BE2C (cell line): ENCODE measurements around the gene PPP4R3B.

Source experiments
- DNase-seq: peaks from one replicate; pipeline ENCODE4 v3.0.0-alpha.2; 2020
- H3K27me3 ChIP-seq: fragments of 250-450 bp; sonication (Bioruptor Pico); 2 replicates; pipeline ENCODE4 v1.5.1; 2020; ENCODE audit warnings: mild to moderate bottlenecking
- H3K36me3 ChIP-seq: fragments of 250-450 bp; sonication (Bioruptor Pico); 2 replicates; pipeline ENCODE4 v1.5.1; 2020; ENCODE audit warnings: mild to moderate bottlenecking
- H3K4me1 ChIP-seq: fragments of 250-450 bp; sonication (Bioruptor Pico); 2 replicates; pipeline ENCODE4 v1.5.1; 2020
- H3K4me3 ChIP-seq: 2 replicates; pipeline ENCODE4 v1.5.1; 2011; ENCODE audit warnings: low read depth, low read length
- H3K9me3 ChIP-seq: fragments of 250-450 bp; sonication (Bioruptor Pico); 2 replicates; pipeline ENCODE4 v1.5.1; 2020
- TF ChIP-seq, protein P1 (sequence below): IDR thresholded peaks from 2 replicates; pipeline ENCODE4 v1.5.1; 2012; ENCODE audit warnings: mild to moderate bottlenecking, low read depth, low read length

Gene PPP4R3B

DNA sequence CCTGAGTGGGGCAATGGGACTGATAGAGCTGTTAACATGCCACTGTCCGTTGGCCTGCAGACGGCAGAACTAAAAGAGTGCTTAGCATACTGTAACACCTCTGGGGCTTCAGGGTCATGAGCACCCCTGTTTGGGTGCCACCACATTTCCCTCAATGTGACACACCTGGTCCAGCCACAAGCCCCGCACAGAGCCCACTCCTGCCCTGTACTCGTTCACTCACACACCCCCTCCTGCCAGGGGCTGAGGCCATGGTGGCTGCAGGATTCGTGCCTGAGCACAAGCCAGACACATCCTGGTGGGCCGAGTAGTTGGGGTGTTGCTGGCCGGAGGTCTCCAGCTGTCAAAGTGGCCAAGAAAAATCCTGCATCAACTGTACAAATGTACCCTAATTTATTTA is 4.4 kb upstream of the PPP4R3B start:
- DNase-seq: no peak
- Histone ChIP-seq H3K27me3 (no peaks in the 10 kb centered on the region), H3K9me3 (no peaks in the 10 kb centered on the region), H3K4me1 (no peaks in the 10 kb centered on the region), H3K36me3 (no peaks in the 10 kb centered on the region; the same call in 1 of the 2 replicates), H3K4me3 (no peak overlapping the region)
- TF ChIP-seq, protein P1, sequence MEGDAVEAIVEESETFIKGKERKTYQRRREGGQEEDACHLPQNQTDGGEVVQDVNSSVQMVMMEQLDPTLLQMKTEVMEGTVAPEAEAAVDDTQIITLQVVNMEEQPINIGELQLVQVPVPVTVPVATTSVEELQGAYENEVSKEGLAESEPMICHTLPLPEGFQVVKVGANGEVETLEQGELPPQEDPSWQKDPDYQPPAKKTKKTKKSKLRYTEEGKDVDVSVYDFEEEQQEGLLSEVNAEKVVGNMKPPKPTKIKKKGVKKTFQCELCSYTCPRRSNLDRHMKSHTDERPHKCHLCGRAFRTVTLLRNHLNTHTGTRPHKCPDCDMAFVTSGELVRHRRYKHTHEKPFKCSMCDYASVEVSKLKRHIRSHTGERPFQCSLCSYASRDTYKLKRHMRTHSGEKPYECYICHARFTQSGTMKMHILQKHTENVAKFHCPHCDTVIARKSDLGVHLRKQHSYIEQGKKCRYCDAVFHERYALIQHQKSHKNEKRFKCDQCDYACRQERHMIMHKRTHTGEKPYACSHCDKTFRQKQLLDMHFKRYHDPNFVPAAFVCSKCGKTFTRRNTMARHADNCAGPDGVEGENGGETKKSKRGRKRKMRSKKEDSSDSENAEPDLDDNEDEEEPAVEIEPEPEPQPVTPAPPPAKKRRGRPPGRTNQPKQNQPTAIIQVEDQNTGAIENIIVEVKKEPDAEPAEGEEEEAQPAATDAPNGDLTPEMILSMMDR: no peak

DNA sequence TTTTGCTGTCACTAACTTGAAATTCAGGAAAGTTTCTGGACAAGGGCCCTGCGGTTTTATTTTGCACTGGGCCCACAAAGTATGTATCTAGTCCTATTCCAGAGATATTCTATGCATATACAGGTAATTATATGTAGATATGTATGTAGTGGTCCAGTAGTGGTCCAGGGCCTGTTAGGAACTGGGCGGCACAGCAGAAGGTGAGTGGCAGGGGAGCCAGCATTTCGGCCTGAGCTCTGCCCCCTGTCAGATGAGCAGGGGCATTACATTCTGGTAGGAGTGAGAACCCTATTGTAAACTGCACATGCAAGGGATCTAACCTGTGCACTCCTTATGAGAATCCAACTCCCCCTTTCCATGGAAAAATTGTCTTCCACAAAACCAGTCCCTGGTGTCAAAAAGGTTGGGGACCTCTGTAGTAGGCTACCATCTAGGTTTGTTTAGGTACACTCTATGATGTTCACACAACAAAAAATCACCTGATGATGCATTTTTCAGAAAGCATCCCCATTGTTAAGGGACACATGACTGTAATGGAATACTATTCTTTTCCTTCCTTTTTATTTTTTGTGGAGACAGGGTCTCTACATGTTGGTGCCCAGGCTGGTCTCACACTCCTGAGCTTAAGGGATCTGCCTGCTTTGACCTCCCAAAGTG is 2.8 kb upstream of the PPP4R3B start:
- TF ChIP-seq, protein P1: peak; percentile 34
- peak; percentile 10 for DNase-seq
- Histone ChIP-seq H3K4me1 (no peaks in the 10 kb centered on the region), H3K36me3 (no peaks in the 10 kb centered on the region; the same call in 1 of the 2 replicates), H3K4me3 (no peak overlapping the region), H3K9me3 (no peaks in the 10 kb centered on the region), H3K27me3 (no peaks in the 10 kb centered on the region)

DNA sequence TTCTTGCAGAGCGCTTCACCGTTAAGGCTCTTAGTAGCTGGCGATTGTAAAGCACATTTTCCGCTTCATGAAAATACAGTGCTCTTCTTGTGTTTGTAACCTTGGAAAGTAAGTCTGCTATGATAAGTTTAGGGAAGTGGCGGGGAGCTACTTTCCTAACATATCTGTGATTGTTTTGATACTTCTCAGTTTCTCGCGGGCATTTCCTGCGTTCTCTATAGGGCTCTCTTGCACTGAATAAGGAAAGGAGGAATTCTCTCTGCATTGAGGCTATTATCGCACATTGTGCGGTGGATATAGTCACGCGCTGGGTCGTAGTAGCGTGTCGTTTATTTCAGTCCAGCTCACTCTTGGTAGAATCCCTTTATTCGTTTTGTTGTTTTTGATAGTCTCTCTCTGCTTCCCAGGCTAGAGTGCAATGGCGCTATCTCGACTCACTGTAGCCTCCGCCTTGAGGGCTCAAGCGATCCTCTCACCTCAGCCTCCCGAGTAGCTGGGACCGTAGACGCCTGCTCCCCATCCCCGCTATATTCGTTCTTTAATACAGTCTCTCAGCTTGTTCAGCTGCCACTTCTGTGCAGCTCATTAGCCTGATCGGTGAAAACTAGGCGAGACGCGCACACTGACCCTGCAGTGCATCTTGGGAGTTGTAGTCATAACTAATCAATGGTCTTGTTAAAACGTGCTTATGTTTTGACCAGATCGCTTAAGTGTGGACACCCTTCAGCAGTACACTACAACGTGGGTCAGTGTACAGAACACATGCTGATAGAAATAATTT is 1.0 kb upstream of the PPP4R3B start:
- DNase-seq: peak; percentile 41
- peaks cover 8% of the 10 kb centered on the region for H3K36me3 ChIP-seq
- TF ChIP-seq, protein P1: no peak
- no peaks in the 10 kb centered on the region for H3K4me1 ChIP-seq
- H3K27me3 ChIP-seq: no peaks in the 10 kb centered on the region
- no peaks in the 10 kb centered on the region for H3K9me3 ChIP-seq
- H3K4me3 ChIP-seq: peak overlapping the region; percentile 87

DNA sequence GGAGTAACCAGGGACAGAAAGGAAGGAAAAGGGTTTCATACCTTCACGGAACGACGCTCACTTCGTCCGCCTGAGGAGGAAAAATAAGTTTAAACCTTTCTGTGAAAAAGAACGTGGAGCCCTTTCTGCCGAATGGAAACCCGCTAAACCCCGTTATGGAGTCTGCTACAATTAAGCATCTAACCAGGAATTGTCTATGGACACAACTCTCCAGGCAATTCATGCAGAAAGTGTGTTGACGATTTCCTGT is 528 bp upstream of the PPP4R3B start:
- DNase-seq: no peak
- no peaks in the 10 kb centered on the region for H3K9me3 ChIP-seq
- H3K36me3 ChIP-seq: peaks cover 8% of the 10 kb centered on the region
- no peaks in the 10 kb centered on the region for H3K27me3 ChIP-seq
- TF ChIP-seq, protein P1: no peak
- H3K4me3 ChIP-seq: peak overlapping the region; percentile 87
- no peaks in the 10 kb centered on the region for H3K4me1 ChIP-seq

DNA sequence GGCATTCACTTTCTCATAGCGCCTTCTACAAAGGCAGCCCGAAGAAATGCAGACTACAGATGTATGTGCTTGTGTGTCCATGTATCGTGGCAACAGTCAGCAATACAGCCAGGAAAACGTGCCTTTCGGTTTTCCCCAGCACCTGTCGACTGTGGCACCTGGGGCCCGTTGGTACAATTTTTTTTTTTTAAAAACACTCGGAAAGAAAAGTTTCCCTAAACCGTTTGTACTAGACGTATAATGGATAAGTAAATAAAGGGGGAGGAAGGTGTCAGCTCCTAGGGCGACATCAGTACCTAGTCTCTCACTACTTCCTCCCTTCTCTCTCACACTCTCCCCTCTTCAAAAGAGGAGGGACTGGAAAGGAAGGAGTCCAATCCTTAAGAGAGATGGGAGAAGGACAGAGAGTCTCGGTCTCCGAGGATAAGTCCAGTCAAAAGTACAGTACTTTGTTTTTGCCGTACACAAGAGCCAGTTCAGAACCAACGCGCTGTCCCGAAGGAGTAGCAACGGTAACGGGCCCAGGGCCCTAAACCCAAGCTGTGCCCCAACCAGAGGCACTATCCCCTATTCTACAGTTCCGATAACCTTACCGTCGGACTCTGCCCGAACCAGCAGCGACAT is 759 bp downstream of the PPP4R3B start:
- TF ChIP-seq, protein P1: no peak
- peaks cover 14% of the 10 kb centered on the region for H3K36me3 ChIP-seq
- no peaks in the 10 kb centered on the region for H3K9me3 ChIP-seq
- peak; percentile 8 for DNase-seq
- peak overlapping the region; percentile 96 for H3K4me3 ChIP-seq
- H3K4me1 ChIP-seq: no peaks in the 10 kb centered on the region
- H3K27me3 ChIP-seq: no peaks in the 10 kb centered on the region

DNA sequence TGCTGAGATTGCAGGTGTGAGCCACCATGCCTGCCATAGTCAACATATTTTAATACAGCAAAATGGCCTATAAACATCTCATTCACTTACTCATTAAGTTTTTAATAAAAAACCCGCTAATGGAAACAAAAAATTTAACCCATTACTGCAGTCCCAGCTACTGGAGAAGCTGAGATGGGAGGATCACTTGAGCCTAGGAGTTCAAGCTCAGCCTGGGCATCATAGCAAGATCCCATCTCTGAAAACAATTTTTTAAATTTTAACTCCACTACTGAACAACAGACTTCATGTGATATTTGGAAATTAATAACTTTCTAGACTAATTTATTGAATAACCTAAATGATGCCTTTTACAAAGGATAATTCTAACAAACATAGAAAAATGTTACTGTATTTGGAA is 5.4 kb downstream of the PPP4R3B start:
- H3K4me3 ChIP-seq: no peak overlapping the region
- no peak for DNase-seq
- peaks cover 20% of the 10 kb centered on the region for H3K36me3 ChIP-seq
- H3K4me1 ChIP-seq: no peaks in the 10 kb centered on the region
- TF ChIP-seq, protein P1: no peak
- H3K27me3 ChIP-seq: no peaks in the 10 kb centered on the region
- H3K9me3 ChIP-seq: no peaks in the 10 kb centered on the region
